ENCODE measurements around the gene S100A1.

DNA sequence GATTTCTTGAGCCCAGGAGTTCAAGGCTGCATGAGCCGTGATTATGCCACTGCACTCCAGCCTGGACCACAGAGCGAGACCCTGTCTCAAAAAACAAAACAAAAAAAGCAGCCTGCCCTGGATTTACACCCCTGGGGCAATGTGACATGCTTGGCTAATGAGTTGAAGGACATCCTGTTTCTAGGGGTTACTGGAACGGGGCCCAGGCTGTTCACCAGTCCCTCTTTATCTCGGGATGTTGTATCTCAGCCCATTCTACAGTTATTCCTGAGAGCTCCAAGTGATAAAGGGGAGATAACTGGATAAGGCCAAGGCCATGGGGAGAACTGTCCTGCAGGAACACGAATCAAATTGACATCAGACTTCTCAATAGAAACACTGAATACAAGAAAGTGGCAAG, 40.9 kb upstream of the S100A1 start:
- no peak for TF ChIP-seq CTCF (conservative IDR thresholded peaks at IDR 0.05)
- no peak for TF ChIP-seq EZH2 (IDR thresholded peaks at IDR 0.05; ENCODE audit: low read depth)

Measured in PC-9 (cell line).